Neural progenitor cell (in vitro differentiated cells): ENCODE measurements around the gene GPR183. TPM values are rescaled to one million over a fixed set of nuclear protein-coding genes. Genes with fewer than 3 reads are reported as not detected.

Source experiments
- DNase-seq: peaks from one replicate; pipeline ENCODE4 v3.0.0-alpha.2; 2016; ENCODE audit warnings: low spot score
- H2AFZ ChIP-seq: fragments of 200-600 bp; sonication (generic); replicated peaks from 2 replicates; pipeline ENCODE4 v1.6.1; 2016; ENCODE audit warnings: antibody characterized with exemption
- H3F3A ChIP-seq: fragments of 200-600 bp; sonication (generic); 2 replicates; pipeline ENCODE4 v1.6.1; 2016; ENCODE audit warnings: antibody characterized with exemption, low read depth
- H3K27ac ChIP-seq: fragments of 200-600 bp; sonication (generic); 2 replicates; pipeline ENCODE4 v1.5.1; 2016; ENCODE audit warnings: mild to moderate bottlenecking
- H3K27me3 ChIP-seq: fragments of 200-600 bp; sonication (generic); 2 replicates; pipeline ENCODE4 v1.6.1; 2016; ENCODE audit warnings: mild to moderate bottlenecking, moderate library complexity
- H3K36me3 ChIP-seq: fragments of 200-600 bp; sonication (generic); 2 replicates; pipeline ENCODE4 v1.5.1; 2016
- H3K4me1 ChIP-seq: fragments of 200-600 bp; sonication (generic); 2 replicates; pipeline ENCODE4 v1.6.1; 2016; ENCODE audit warnings: mixed run types
- H3K4me2 ChIP-seq: fragments of 200-600 bp; sonication (generic); 2 replicates; pipeline ENCODE4 v1.6.1; 2016
- H3K4me3 ChIP-seq: fragments of 200-600 bp; sonication (generic); 2 replicates; pipeline ENCODE4 v1.5.1; 2016
- H3K79me2 ChIP-seq: fragments of 200-600 bp; sonication (generic); 2 replicates; pipeline ENCODE4 v1.6.1; 2016; ENCODE audit warnings: low read depth
- H3K9ac ChIP-seq: fragments of 200-600 bp; sonication (generic); 2 replicates; pipeline ENCODE4 v1.6.1; 2016
- H3K9me3 ChIP-seq: fragments of 200-600 bp; sonication (generic); 2 replicates; pipeline ENCODE4 v1.5.1; 2016; ENCODE audit warnings: low read depth
- H4K20me1 ChIP-seq: fragments of 200-600 bp; sonication (generic); 2 replicates; pipeline ENCODE4 v1.6.1; 2016; ENCODE audit warnings: low read depth
- H3K27ac Mint-ChIP-seq: 3 replicates; pipeline ENCODE4 v1.8.0; 2021; ENCODE audit warnings: mixed read lengths
- H3K27me3 Mint-ChIP-seq: 2 replicates; pipeline ENCODE4 v1.8.0; 2022; ENCODE audit warnings: low read depth, mild to moderate bottlenecking, inconsistent platforms, moderate library complexity, mixed read lengths; ENCODE audit not compliant: insufficient read depth
- H3K36me3 Mint-ChIP-seq: 3 replicates; pipeline ENCODE4 v1.8.0; 2021; ENCODE audit warnings: mixed read lengths
- H3K4me1 Mint-ChIP-seq: 3 replicates; pipeline ENCODE4 v1.8.0; 2021; ENCODE audit warnings: mixed read lengths
- H3K4me3 Mint-ChIP-seq: 3 replicates; pipeline ENCODE4 v1.8.0; 2021; ENCODE audit warnings: mild to moderate bottlenecking, moderate library complexity, mixed read lengths
- H3K9me3 Mint-ChIP-seq: 3 replicates; pipeline ENCODE4 v1.8.0; 2020; ENCODE audit warnings: mixed read lengths
- EZH2 ChIP-seq: fragments of 200-600 bp; sonication (generic); IDR thresholded peaks from 2 replicates; pipeline ENCODE4 v1.6.1; 2017; ENCODE audit warnings: antibody characterized with exemption, mild to moderate bottlenecking, moderate library complexity
- EZH2phosphoT487 ChIP-seq: fragments of 200-600 bp; sonication (generic); IDR thresholded peaks from 2 replicates; pipeline ENCODE4 v1.6.1; 2017; ENCODE audit warnings: antibody characterized with exemption
- total RNA-seq: library from RNA; depleted of rRNA; stranded (reverse); fragments of >200 nt; gene quantifications from 2 replicates; pipeline ENCODE4 v1.2.3, GENCODE V29; 2015; ENCODE audit warnings: low replicate concordance
- TF ChIP-seq, protein P1 (sequence below): fragments of 200-600 bp; sonication (generic); IDR thresholded peaks from 2 replicates; pipeline ENCODE4 v1.5.1; 2017; ENCODE audit warnings: antibody characterized with exemption, mild to moderate bottlenecking

GPR183 gene
- total RNA-seq, 1 donor from 2014 or later: not detected

DNA sequence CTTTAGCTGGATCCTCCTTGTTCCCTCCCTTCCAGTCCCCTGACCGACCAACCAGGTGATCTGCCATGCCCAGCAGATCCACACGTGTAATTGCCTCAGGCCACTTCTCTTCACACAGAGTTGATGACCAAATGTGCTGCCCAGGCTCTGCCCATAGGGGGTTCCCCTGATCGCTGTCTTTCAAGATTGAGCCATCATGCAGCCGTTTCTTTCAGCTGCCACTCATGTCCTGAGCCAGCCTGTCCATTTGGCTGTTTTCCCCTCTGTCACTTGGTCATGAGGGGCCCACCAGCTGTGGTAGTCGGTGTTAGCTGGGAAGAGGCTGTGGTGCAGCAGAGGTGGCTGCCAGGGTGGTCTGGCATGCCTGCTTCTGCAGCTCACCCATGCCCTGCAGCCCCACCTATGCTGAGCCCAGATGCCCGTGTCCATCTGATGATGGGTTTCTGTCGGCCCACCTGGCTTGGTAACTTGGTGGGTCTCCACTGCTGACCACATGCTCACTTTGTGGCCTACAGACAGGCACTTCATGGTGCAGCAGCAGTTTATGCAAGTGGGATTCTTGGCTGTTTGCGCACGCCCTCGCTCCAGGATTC, 35.6 kb upstream of the GPR183 start:
- Histone ChIP-seq H2AFZ (no peak overlapping the region), H3K27me3 (no peaks in the 10 kb centered on the region), H3K79me2 (no peaks in the 10 kb centered on the region), H3K9ac (no peak overlapping the region), H3K4me3 (no peak overlapping the region), H3K4me1 (no peaks in the 10 kb centered on the region), H4K20me1 (no peaks in the 10 kb centered on the region), H3K4me2 (no peak overlapping the region), H3K9me3 (no peaks in the 10 kb centered on the region), H3F3A (no peaks in the 10 kb centered on the region), H3K27ac (no peak overlapping the region), H3K36me3 (peaks cover 3% of the 10 kb centered on the region)
- Mint-ChIP-seq H3K36me3 (peaks cover 25% of the 10 kb centered on the region), H3K4me1 (no peaks in the 10 kb centered on the region), H3K27me3 (peaks cover 3% of the 10 kb centered on the region), H3K27ac (no peak overlapping the region), H3K4me3 (no peak overlapping the region), H3K9me3 (no peaks in the 10 kb centered on the region)
- no peak for DNase-seq
- no peak for TF ChIP-seq EZH2
- TF ChIP-seq, protein P1, sequence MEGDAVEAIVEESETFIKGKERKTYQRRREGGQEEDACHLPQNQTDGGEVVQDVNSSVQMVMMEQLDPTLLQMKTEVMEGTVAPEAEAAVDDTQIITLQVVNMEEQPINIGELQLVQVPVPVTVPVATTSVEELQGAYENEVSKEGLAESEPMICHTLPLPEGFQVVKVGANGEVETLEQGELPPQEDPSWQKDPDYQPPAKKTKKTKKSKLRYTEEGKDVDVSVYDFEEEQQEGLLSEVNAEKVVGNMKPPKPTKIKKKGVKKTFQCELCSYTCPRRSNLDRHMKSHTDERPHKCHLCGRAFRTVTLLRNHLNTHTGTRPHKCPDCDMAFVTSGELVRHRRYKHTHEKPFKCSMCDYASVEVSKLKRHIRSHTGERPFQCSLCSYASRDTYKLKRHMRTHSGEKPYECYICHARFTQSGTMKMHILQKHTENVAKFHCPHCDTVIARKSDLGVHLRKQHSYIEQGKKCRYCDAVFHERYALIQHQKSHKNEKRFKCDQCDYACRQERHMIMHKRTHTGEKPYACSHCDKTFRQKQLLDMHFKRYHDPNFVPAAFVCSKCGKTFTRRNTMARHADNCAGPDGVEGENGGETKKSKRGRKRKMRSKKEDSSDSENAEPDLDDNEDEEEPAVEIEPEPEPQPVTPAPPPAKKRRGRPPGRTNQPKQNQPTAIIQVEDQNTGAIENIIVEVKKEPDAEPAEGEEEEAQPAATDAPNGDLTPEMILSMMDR: no peak
- no peak for TF ChIP-seq EZH2phosphoT487

DNA sequence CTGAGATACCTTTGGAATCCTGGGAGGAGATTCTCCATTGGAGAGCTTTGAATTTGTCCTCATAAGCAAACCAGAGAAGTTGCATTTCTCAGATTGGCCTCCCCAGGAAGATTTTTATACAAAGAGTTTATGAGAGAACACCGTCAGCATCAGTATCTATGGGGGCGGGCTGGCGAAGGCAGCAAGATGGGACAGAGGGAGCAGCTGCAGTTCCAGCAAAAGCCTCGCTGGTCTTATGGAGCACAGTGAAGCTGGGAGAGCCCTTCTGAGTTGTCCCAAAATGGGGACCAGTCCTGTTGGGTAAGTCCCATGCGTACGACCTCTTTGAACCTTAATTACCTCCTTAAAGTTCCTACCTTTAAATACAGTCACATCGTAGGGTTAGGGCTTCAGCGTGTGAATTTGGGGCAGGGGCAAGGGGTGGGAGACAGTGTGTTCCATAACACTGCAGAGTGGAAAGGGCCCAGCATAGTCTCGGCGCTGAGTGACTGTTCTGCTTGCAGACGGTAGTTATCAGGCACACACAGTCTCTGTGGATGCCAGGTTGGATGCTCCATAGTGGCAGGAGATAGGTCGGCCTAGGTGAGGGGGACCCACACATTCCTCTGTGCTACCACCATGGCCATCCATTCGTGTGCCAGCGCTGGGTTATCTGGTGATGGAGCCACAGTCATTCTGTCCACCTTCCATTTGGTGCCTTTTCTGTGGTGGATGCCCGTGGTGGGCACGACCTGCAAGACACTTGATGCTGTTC, 34.9 kb upstream of the GPR183 start:
- Histone ChIP-seq H3K4me1 (no peaks in the 10 kb centered on the region), H3K9ac (no peak overlapping the region), H3K9me3 (no peaks in the 10 kb centered on the region), H3F3A (no peaks in the 10 kb centered on the region), H3K36me3 (peaks cover 3% of the 10 kb centered on the region), H3K4me3 (no peak overlapping the region), H4K20me1 (no peaks in the 10 kb centered on the region), H3K79me2 (no peaks in the 10 kb centered on the region), H2AFZ (no peak overlapping the region), H3K4me2 (no peak overlapping the region), H3K27me3 (no peaks in the 10 kb centered on the region), H3K27ac (no peak overlapping the region)
- TF ChIP-seq EZH2 (no peak), EZH2phosphoT487 (no peak)
- TF ChIP-seq, protein P1: no peak
- H3K9me3 Mint-ChIP-seq: no peaks in the 10 kb centered on the region
- H3K27ac Mint-ChIP-seq: no peak overlapping the region
- no peaks in the 10 kb centered on the region for H3K27me3 Mint-ChIP-seq
- peaks cover 21% of the 10 kb centered on the region for H3K36me3 Mint-ChIP-seq
- no peaks in the 10 kb centered on the region for H3K4me1 Mint-ChIP-seq
- DNase-seq: no peak
- H3K4me3 Mint-ChIP-seq: no peak overlapping the region

DNA sequence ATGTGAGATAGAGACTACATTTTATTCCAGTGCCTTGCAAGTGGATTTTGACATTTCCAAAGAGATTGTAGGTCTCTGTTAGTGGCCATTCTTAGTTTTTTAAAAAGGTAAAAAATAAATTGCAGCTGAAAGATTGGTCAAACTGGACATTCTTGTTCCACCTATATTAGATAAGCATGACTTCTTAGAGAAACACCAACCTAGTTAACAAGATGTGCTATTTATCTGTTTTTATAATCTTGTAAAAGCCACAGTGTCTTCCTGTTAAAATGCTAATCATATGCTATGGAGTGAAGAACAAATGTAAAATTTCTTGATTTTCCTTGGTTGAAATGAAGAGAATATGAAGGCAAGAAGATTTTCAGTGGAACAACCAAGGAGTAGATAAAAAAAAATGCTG, 33.4 kb upstream of the GPR183 start:
- H3K27me3 ChIP-seq: no peaks in the 10 kb centered on the region
- Mint-ChIP-seq H3K27ac (no peak overlapping the region), H3K4me3 (no peak overlapping the region), H3K27me3 (no peaks in the 10 kb centered on the region), H3K4me1 (no peaks in the 10 kb centered on the region), H3K36me3 (peaks cover 16% of the 10 kb centered on the region), H3K9me3 (no peaks in the 10 kb centered on the region)
- no peaks in the 10 kb centered on the region for H3F3A ChIP-seq
- no peak for DNase-seq
- no peak overlapping the region for H3K4me2 ChIP-seq
- peaks cover 3% of the 10 kb centered on the region for H3K36me3 ChIP-seq
- H3K27ac ChIP-seq: no peak overlapping the region
- H3K9ac ChIP-seq: no peak overlapping the region
- no peaks in the 10 kb centered on the region for H3K4me1 ChIP-seq
- H3K79me2 ChIP-seq: no peaks in the 10 kb centered on the region
- H3K4me3 ChIP-seq: no peak overlapping the region
- TF ChIP-seq EZH2 (no peak), EZH2phosphoT487 (no peak)
- TF ChIP-seq, protein P1: no peak
- H2AFZ ChIP-seq: no peak overlapping the region
- no peaks in the 10 kb centered on the region for H3K9me3 ChIP-seq
- H4K20me1 ChIP-seq: no peaks in the 10 kb centered on the region
